CD4-positive, alpha-beta T cell treated with Interleukin-6 for 4 hours (primary cell): ENCODE results near the gene GNAO1.

ENCODE experiments used
- DNase-seq: peaks from one replicate; pipeline ENCODE4 v3.0.0-alpha.2; 2020; ENCODE audit warnings: mixed read lengths

Gene GNAO1

DNA sequence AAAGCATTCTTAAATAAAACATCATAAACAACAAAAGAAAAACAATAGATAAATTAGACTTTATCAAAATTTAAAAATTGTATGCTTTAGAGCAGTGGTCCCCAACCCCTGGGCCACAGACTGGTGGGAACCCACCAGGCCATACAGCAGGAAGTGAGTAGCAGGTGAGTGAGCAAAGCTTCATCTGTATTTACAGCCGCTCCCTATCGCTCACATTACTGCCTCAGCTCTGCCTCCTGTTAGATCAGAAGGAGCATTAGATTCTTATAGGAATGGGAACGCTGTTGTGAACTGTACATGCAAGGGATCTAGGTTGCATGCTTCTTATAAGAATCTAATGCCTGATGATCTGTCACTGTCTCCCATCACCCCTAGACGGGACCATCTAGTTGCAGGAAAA lies 51.5 kb downstream of the GNAO1 start:
- DNase-seq = no peak

DNA sequence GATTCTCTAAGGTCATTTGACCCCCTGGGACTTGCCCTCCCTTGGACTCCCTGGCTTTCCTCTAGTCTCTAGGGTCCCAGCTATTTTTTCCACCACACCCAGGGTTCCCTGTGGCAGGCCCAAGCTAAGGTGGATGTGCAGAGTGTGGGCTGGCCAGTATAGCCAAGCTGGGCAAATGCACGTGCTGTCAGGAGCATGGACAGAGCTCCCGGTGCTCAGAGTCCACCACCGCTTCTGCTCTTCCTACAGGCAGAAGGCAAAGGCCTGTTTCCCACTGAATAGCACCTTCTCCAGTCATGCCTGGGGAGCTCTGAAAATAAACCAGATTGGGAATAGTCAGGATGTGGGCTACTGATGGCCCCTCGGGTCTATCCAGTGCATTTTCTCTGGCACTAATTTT lies 53.3 kb downstream of the GNAO1 start:
- no peak for DNase-seq

DNA sequence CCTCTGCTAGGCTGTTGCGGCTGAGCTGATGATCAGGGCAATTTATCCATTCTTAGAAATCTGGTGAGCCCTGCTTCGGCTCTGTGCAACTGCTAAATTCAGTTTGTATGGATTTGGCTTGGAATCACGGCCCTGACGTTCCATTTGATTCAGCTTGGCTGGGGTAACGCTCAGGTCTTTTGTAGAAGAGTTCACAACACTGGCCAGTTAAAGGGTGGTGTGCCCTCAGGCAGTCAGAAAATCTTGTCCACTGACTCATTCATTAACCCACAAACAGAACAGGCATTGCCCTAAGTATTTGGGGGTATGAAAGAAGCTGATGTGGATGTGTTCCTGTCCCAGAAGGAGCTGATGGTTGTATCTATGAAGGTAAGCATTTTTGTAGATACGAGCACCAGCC lies 53.9 kb downstream of the GNAO1 start:
- DNase-seq = no peak

DNA sequence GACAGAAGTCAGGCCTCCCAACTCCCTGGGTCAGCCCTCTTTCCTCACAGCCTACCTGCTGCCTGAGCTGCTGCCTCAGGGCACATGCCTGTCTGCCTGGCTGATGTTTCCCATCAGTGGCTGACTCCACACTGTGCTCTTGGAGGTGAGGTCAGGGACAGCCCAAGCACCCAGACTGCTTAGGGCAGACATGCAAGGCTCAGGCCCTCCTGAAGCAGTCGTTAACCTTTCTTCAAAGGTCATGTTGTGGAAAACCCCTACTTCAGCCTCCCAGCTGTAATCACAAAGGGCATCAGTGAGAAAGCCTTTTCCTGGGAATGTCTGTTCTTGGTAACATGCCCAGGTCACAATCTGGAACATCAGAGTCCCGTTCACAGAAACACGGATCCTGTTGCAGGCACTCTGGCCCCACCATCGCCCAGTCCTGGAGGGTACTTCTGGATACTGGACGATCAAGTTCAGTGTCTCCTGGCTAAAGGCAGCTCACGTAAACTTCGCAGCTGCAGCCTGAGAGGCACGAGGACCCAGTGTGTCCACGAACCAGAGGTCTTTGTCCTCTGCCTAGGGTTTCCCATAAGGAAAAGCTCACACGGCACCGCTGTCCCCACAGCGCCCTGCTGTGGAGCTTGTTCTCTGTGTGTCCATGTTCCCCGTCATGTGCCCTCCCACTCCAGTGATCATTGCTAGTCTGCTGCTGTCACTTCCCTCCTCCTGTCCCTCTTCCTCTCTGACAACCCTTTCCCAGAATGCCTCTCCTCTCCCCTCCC lies 54.9 kb downstream of the GNAO1 start:
- no peak for DNase-seq

DNA sequence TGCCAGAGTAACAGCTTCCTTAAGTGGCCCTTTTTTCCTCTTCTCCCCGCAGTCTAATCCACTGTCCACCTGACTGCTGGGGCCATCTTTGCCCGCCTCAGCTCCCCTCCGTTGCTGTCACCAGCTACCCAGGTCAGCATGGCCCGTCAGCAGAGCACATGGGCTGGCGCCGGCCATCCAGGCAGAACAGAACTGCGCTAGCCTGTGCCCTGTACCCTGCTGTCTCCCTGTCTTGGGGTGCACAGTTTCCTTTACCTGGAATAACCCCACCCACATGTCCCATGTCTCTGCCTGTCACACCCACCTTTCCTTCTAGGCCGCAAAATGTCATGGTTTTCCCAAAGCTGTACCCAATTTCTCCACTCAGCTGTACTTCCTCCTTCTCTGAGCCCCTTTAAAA lies 55.7 kb downstream of the GNAO1 start:
- no peak for DNase-seq

DNA sequence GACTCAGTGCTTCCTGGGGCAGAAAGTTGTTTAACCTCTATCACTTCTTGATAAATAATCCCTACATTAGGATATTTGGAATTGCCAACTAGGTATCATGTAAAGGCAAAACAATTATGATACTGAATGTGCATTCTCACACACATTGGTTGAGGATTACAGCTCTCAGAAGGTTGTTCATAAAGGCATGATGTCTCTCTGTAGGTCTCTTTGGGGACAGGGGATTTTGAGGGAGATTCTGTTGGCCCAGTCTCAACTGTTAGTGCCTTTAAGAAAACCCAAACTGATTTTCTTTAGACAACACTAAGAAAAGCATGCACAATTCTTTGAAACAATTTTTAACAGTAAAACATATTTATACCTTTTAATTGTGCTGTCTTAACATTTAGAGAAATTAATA lies 56.5 kb downstream of the GNAO1 start:
- no peak for DNase-seq

DNA sequence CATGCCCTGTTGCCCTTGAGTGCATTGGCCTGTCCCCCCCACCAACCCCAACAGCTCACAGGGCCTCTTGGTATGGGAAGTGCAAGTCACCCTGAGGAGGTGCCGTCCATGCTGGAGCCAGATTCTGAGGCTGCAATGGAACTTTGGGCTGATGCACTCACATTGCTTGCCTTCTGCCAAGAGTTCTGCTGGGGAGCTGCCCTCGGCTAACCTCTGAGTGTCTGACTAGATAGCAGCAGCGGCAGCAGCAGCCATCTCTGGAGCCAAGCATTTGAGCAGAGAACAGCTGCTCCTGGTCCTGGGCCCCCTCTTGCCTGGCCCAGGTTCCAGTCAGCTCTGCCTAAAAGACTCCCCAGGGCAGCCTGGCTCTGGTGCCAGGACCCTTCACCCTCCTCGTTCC lies 61.5 kb downstream of the GNAO1 start:
- DNase-seq = no peak

DNA sequence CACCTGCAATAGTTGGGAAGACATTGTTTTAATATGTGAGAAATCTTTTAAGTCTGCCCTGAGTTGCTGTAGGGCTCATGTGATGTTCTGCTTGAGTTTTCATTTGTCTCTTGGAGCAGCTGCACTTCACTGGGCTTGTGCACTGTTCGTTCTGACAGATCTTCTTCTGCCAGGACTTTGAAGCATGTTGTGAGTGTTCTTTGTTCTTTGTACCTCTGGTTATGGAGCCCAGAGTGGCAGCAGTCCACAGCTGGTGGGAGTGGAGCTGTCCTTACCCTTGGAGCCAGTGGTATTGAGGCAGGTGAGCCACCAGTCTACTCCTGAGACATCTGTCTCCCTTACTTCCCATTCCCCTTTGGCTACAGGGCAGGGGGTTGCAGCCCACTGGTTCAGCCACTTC lies 64.6 kb downstream of the GNAO1 start:
- DNase-seq = no peak

DNA sequence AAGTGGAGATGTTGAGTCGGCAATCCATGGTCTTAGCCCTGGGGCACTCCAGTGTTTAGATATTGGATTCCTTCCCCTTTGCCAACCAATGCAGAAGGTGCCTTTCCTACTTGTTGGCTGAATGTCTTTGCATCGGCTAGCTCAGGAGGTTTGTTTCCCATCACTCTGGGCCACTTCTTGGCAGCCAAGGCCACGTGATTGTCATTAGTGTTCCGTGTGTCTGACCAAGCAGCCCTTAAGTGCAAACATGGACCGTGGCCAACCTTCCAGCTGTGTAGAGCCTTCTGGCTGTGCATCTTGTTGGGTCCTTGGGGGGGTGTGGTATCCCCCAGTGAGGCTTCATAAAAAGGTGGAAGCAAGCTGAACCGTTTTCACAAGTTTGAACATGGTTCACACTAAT lies 66.0 kb downstream of the GNAO1 start:
- no peak for DNase-seq

DNA sequence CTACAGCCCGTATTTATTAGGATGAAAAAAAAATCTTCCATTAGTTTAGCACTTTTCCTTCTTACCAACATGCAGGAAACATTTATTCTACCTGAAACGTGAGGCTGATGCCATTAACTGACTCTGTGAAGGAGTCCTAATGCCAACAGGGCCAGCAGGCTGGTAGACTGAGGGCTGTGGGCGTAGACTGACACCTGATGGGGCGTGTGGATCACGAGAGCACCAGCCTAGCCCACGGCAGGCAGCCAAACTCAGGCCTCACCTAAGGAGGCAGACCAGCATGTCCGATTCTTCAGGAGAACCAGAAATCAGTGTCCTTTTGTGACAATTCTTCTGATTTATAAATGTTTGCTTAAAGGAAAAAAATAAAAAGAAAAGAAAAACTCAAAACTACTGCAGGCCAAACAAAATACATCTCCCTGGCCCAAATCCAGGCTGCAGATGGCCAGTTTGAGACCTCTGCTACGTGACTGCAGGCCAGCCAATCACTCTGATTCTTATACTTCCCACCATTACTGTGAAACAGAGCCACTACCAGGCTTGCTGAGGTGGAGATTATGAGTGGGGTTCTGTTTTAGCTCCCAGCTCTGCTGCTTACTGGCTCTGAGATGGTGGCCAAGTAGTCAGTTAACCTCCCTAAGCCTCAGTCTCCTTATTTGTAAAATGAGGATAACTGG lies 66.5 kb downstream of the GNAO1 start:
- no peak for DNase-seq

DNA sequence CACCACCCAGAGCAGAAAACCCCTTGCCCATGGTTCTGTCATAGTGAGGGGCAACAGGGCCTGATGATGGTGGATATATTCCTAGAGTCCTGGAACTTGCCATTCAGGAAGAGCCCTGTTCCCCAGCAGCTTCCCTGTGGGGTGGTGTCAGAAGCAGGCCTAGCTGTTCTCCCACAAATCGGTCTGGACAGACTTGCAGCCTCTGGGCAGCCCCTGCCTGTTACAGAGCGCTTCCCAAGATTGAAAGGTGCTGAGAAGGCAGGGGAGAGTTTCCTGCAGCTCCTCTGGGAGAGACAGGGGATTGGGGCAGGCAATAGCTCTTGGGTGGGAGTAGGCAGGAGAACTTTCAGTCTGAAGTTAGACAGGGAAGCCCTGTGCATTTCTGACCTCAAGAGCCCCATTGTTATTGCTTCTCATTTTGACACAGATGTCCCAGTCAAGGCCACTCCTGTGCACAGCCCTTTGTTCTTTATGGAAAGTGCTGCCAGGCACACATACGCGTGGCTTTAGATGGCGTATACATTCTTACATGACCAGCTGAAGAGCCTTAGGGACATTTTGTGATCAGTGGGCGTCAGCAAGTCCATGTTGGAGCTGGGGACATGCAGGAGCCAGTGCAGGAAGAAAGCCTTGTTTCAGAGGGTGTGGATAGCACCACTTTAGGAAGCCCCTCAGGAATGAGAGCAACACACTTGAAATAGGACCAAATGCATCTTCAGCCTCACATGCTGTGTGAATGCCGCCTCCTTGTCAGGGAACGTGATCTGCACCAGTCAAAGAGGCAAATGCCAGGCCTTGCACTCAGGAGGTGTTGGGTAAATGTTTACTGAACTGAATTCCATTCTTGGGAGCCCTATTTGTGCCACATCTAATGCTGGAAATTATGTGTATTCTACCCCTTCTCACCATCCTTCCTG lies 67.5 kb downstream of the GNAO1 start:
- no peak for DNase-seq

DNA sequence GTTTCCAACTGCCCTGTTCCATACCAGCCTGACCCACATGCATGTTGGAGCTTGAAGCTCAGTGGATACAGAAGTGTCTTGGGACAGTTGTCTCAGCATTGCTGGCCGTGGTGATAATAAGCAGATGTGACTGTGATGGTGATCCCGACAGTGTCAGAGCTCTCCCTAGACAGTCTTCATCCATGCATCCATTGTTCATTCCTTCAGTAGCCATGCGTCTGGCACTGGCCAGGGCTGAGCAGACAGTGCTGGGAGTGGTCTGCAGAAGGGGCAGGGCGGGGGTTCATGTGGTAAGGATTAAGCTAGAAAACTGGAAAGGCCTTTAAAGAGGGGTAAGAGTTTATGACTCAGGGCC lies 68.1 kb downstream of the GNAO1 start:
- DNase-seq = no peak

DNA sequence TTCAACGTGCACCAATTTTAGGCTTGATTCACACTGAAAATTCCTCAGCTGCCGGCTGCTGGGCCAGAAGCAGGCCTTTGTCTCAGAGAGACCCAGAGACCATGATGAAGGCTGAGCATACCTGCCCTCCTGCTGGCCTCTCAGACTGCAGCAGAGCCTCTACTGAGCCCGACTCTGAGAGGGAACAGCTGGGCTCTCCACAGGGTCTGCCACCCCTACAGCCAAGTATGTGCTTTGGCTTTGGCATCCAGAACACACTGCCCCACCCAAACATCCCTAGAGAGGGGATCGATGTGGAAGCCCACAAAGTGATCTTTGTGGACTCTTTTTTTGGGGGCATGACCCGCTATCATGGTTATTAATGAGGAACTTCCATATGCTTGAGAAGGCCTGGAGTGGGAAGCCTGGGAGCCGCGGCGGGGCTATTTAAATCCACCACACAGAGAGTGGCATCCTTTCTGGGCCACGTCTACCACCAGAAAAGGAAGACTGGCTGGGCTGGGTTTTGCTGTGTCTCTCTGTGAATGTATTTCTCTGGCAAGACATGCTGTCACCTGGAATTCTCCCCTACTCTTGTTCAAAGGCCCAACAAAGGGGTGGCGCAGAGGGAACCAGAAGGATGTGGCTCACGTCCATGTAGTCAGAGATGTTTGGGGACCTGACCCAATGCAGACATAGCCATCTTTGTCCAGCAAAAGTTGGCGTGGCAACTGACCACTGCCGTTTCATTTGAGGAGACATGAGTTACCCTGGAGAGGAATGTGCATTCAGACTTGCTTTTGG lies 69.3 kb downstream of the GNAO1 start:
- DNase-seq = no peak

DNA sequence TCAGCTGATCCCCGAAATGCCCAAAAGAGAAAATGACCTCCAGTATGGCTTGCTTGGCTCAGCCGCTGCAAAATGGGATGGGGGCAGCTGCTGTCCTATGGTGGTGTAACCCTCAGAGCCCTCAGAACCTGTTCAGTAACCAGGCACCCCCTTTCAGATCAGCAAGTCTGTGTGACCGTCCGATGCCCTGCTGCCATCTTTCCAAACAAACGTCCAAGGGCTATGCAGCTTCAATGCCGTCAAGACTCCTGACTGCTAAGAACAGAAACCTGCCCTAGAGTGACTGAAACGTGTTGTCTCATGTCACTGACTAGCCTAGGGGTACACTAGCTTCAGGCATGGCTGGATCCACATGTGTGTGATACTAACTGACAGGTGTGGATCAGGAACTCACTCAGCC lies 70.4 kb downstream of the GNAO1 start:
- no peak for DNase-seq

DNA sequence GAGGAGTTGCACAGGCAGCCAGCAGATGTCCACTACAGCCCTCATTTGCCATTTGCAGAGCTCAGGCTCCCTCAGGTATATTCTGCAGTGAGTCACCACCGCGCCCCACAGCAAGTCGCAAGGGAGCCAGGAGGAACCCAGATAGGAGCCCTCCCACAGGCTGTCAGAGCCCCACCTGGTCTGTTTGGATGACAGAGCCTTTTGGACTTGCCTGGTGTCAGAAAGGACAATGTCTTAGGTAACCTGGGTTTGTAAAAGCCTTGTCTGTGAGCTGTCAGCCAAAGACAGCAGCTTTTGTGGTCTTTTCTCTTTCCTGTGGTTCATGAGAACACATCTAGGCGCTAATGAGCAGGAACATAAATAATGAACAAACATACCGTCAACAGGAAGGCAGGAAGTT lies 70.9 kb downstream of the GNAO1 start:
- peak; percentile 76 for DNase-seq

DNA sequence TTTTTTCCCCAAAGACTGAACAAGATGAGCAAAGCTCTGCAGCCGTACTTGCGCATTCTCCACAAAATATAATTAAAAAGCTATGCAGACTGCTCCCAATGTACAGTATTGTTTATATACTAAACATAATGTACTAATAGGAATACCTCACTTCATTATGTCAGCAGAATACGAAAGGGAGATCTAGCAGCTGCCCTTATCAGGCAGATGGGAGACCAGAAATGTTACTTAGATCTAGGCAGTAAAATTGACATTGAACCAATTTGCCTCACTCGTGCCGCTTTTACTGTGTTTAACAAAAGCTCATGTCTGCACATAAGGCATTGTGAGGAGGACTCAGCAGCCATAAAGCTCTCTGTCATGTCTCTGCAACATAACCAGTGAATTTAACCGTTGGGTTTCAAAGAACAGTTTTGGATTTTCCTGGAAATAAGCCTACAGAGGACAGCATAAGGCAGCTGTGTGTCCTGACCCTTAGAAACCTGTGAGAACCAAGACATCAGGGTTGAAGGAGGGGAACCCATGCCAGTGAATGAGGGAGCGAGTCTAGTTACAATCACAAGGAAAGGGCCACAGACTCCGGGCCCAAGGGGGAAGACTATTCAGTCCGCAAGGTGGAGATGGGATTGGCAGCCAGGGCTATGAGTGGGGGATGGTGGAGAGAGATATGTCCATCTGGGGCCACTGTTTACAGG lies 71.4 kb downstream of the GNAO1 start:
- DNase-seq = no peak

DNA sequence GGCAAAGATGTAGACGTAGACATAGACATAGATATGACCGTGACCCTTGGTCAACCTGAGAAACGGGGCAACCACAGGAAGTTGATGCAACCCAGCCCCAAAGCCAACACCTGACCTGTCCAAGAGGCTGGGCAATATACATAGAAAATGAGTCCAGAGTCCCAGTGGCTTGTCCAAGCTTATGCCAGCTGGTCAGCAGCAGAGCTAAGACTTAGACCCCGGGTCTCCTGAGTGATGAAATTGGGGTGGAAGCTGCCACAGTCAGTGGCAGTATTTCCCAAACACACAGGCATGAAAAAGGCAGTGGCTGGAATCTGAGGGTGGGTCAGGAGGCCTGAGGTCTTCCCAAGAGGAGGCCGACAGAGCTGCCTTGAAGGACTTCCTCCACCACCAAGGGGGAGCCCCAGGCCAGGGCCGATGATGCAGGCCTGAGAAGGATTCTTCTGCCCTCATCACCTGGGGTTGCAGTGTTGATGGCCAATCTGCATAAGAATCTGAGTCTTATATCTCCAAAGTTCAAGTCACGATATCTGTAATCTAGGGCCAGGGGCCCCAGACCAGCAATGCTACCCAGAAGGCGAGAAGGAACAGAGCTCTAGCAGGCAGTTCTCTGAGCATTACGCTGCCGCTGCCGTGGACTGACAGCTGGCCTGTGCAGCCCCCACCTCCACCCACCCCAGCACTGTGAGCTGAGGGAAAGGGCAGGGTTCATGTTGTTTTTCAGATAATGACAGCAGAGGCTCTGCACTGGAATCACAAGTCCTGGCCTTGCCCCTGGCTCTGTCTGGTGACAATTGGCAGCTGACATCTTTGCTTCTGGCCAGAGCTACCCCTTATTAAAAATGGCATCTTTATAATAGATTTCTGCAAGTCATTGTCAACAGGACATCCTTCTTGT lies 72.7 kb downstream of the GNAO1 start:
- DNase-seq = no peak

DNA sequence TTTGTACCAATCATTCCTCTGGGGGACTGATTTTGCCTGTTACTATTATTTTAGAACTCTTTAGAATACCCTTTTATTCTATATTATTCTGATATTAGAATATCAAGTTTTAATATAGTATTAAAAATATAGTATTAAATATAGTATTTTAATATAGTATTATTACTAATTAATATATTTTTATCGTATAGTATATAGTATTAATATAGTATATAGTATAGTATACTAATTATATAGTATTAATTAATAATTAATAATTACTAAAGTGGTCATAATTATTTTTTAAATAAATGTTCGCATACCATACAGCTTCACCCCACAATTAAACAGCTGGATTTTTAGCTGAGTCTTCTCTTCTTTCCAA lies 73.3 kb downstream of the GNAO1 start:
- DNase-seq = no peak

DNA sequence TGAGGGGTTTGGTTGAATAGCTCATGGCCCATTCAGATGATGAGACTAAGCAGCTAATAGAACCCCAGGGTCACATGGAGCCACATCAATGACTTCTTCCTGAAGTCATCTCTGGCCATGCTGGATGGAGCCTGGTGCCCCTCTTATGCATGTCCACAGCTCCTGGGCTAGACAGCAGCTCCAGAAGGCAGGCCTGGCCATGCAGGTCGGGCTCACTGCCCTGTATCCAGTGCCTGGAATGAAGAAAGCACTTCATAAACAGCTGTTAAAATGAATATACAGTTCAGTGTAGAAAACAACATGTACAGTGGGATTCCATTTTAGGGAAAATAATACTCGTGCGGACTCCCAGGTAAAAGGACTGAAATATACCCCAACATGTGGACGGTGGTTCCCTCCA lies 73.9 kb downstream of the GNAO1 start:
- no peak for DNase-seq

DNA sequence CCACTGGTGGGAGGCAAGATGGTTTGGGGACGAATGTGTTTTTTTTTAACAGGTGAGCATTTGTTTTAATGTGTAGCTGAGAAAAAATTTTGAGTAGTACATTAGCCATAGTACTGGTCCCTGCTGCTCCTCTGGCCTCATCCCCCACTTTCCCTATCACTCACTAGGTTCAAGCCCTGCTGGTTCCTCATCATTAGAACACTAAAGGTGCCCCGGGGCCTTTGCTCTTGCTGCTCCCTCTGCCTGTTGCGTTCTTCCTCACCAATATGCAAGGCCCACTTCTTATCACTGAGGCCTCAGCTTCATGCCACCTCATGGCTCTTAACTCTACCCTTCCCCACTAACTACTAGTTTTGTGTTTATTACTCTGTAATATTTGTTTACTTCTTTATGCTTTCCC lies 74.5 kb downstream of the GNAO1 start:
- DNase-seq = no peak
